Psoas muscle (tissue), 8 donors: ENCODE measurements around the gene MORN5. TPM values are rescaled to one million over a fixed set of nuclear protein-coding genes. Genes with fewer than 3 reads are reported as not detected.

Experiments
- ATAC-seq, 4 donors: fragments of 200-7000 bp; cut with Tn5 transposase; one replicate each; pipeline ENCODE4 v1.9.1; 2020; ENCODE audit warnings: moderate library complexity in 3 of 4, mild to moderate bottlenecking in 2 of 4
- DNase-seq, 2 donors: peaks; one replicate each; pipeline ENCODE4 v3.0.0-alpha.2; 2020
- H3K27ac ChIP-seq: fragments of 200-600 bp; one replicate; pipeline ENCODE4 v1.8.0; 2022
- H3K27me3 ChIP-seq, 3 donors: fragments of 200-600 bp in 1 of 3; one replicate each; pipeline versions ENCODE4 v1.6.1 to v1.8.0; 2013 to 2022; ENCODE audit warnings: low read length in 2 of 3, mild to moderate bottlenecking in 2 of 3, moderate library complexity in 1 of 3; ENCODE audit not compliant: insufficient read depth in 3 of 3
- H3K36me3 ChIP-seq, 2 donors: fragments of 200-600 bp in 1 of 2; one replicate each; pipeline versions ENCODE4 v1.6.1 to v1.8.0; 2013 to 2022; ENCODE audit warnings: low read depth in 1 of 2, mild to moderate bottlenecking in 1 of 2, moderate library complexity in 1 of 2; ENCODE audit not compliant: insufficient read depth in 1 of 2
- H3K4me1 ChIP-seq: fragments of 200-600 bp; one replicate; pipeline ENCODE4 v1.8.0; 2022
- H3K4me3 ChIP-seq: fragments of 200-600 bp; one replicate; pipeline ENCODE4 v1.8.0; 2022; ENCODE audit warnings: mild to moderate bottlenecking
- H3K9me3 ChIP-seq: fragments of 200-600 bp; one replicate; pipeline ENCODE4 v1.8.0; 2022
- WGBS, 3 donors: extraction: QIAGEN DNeasy Blood & Tissue Kit; methylation state at CpG; one replicate each; pipeline versions ENCODE4 v1.1.6 to v1.1.7; 2013; 5-methylcytosine and 5-hydroxymethylcytosine counted together
- intact Hi-C, 2 donors: fragments of 100-400 bp; cut with DNase I; formaldehyde crosslinking; loops; one replicate each; pipeline versions ENCODE4 v1.11.0 to v1.14.2; 2022
- polyA plus RNA-seq, 3 donors: library from polyadenylated mRNA; stranded (reverse); fragments of 200-250 nt; gene quantifications; one replicate each; pipeline ENCODE4 v1.2.3, GENCODE V29; 2013
- total RNA-seq, 4 donors: library from RNA; stranded (reverse); fragmentation: NEBNext Ultra II Directional in 2 of 4; extraction: Animal tissue kit (Norgen Biotek cat#: 25700) in 2 of 4; gene quantifications; one replicate each; pipeline versions ENCODE4 v1.2.1 to v1.2.4, GENCODE V29; 2021 to 2023
- TF ChIP-seq, protein P1 (sequence below): fragments of 200-600 bp; IDR thresholded peaks from one replicate; pipeline ENCODE4 v1.8.0; 2022; ENCODE audit warnings: antibody characterized with exemption
- donor health status: healthy with polysubstance abuse.
- donor health status: DM: no; HTN: no; CAD: no; lungs with moderate emphysema.
- donor health status: Bipolar disorder and iron deficiency.
- donor health status: healthy.
- donor health status: DM: yes; HTN: yes; CAD: no.
- donor health status: DM: no; HTN: no; CAD: no.
- donor health status: DM: no; HTN: no; CAD: no.
- donor health status: DM: yes; HTN: yes; CAD: no.

Gene MORN5
- total and polyA plus RNA-seq, 7 donors, result not detected

DNA sequence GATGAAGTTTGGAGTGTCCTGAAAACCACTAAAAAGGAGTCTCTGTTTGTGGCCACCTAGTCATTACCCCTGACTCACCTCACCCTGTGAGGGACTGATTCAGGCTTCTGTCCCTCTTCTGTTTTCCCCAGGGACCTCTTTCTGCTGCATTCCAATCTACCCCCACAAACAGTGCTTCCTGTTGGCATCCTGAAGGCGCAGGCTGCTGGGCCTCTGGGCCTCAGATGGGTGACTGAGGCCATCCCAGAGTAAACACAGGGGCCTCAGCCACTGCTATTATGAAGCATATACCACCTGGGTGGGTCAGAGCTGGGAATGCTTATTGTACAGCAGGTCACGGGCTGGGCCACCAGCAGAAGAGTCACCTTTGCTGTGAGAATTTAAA, 20.0 kb downstream of the MORN5 start:
- WGBS, 3 donors, result 81 to 89% (median 82%) methylated on average over 2 of the region's 2 CpGs

DNA sequence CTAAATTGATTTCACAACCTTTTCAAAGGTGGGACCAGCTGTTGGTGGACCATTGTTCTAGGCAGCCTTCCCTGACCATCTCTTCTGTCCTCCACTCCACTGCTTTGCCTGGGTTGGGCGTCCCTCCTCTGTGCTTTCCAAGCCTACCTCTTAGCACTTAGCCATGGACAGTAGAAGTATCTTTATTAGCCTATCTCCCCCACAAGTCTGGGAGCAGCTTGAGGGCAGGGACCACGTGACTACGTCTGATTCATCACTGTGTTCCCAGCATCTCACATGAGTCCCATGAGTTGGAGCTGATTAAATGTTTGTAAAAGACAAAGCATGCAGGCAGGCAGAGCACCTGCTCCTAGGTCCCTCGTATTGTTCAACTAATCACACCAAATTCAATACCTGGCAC, 20.9 kb downstream of the MORN5 start:
- Histone ChIP-seq H3K27me3 (peaks cover 0 to 13% (median 5%) of the 10 kb centered on the region in 3 donors), H3K27ac (no peak overlapping the region)

More for the DNA sequence above, 20.0 kb downstream of the MORN5 start:
- Histone ChIP-seq H3K4me3 (no peak overlapping the region), H3K9me3 (no peaks in the 10 kb centered on the region), H3K27me3 (peaks cover 0 to 16% (median 5%) of the 10 kb centered on the region in 3 donors), H3K27ac (no peak overlapping the region), H3K4me1 (no peaks in the 10 kb centered on the region), H3K36me3 (no peaks in the 10 kb centered on the region)
- TF ChIP-seq, protein P1, sequence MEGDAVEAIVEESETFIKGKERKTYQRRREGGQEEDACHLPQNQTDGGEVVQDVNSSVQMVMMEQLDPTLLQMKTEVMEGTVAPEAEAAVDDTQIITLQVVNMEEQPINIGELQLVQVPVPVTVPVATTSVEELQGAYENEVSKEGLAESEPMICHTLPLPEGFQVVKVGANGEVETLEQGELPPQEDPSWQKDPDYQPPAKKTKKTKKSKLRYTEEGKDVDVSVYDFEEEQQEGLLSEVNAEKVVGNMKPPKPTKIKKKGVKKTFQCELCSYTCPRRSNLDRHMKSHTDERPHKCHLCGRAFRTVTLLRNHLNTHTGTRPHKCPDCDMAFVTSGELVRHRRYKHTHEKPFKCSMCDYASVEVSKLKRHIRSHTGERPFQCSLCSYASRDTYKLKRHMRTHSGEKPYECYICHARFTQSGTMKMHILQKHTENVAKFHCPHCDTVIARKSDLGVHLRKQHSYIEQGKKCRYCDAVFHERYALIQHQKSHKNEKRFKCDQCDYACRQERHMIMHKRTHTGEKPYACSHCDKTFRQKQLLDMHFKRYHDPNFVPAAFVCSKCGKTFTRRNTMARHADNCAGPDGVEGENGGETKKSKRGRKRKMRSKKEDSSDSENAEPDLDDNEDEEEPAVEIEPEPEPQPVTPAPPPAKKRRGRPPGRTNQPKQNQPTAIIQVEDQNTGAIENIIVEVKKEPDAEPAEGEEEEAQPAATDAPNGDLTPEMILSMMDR, result no peak
- intact Hi-C loops, result no loop called here
- no peak for ATAC-seq
- no peak for DNase-seq

DNA sequence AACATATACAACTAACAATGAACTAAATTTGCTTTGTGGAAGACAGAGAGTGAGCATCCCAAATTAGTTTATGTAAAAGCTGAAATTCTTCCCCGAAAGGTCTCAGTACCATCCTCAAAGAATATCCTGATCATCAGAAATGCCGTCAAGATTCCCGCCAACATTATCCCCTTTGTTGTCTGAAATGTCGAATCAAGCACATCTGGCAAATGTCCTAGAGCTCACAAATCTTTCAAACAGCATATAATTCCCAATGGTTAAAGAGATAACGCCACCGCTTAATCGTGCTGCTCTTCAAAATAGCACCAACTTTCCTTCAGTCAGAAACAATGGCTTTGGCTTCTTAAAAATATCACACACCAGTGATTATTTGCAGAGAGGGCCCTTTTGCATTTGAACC, 23.8 kb downstream of the MORN5 start:
- Histone ChIP-seq H3K27me3 (peaks cover 0 to 13% (median 3%) of the 10 kb centered on the region in 3 donors), H3K4me1 (no peaks in the 10 kb centered on the region), H3K36me3 (no peaks in the 10 kb centered on the region), H3K4me3 (no peak overlapping the region), H3K27ac (no peak overlapping the region), H3K9me3 (no peaks in the 10 kb centered on the region)
- ATAC-seq (no peak), DNase-seq (no peak)
- TF ChIP-seq, protein P1, result no peak
- 59 to 67% (median 63%) methylated on average over 7 of the region's 7 CpGs for WGBS, 3 donors
- intact Hi-C loops, result no loop called here

More for the DNA sequence above, 20.9 kb downstream of the MORN5 start:
- Histone ChIP-seq H3K36me3 (no peaks in the 10 kb centered on the region), H3K4me3 (no peak overlapping the region), H3K4me1 (no peaks in the 10 kb centered on the region), H3K9me3 (no peaks in the 10 kb centered on the region)
- intact Hi-C loops, result no loop called here
- 37 to 59% (median 40%) methylated on average over 4 of the region's 4 CpGs for WGBS, 3 donors
- no peak for DNase-seq
- ATAC-seq, result no peak
- TF ChIP-seq, protein P1, result no peak

DNA sequence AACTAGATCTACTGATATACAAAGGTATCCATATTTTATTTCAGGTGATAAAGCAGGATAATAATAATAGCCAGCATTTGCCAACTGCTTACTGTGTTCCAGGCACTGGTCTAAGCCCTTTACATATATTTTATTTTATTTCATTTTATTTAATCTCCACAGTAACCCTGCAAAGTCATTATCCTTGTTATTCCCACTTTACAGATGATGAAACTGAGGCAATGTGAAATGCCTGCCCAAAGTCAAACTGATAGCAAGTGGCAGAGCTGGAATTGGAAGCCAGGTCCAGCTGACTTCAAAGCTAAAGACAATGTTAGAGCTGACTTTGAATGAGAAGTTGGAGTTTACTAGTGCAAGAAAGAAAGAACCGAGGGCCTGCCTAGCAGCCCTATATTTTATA, 24.8 kb downstream of the MORN5 start:
- peaks cover 0 to 13% (median 3%) of the 10 kb centered on the region in 3 donors for H3K27me3 ChIP-seq
- TF ChIP-seq, protein P1, result no peak
- H3K36me3 ChIP-seq, result no peaks in the 10 kb centered on the region
- no peak overlapping the region for H3K4me3 ChIP-seq
- WGBS, 3 donors, result 65 to 75% (median 72%) methylated on average over 1 of the region's 1 CpG
- ATAC-seq, result no peak
- H3K4me1 ChIP-seq, result no peaks in the 10 kb centered on the region
- DNase-seq, result no peak
- H3K9me3 ChIP-seq, result no peaks in the 10 kb centered on the region
- intact Hi-C loops, result no loop called here
- H3K27ac ChIP-seq, result no peak overlapping the region

DNA sequence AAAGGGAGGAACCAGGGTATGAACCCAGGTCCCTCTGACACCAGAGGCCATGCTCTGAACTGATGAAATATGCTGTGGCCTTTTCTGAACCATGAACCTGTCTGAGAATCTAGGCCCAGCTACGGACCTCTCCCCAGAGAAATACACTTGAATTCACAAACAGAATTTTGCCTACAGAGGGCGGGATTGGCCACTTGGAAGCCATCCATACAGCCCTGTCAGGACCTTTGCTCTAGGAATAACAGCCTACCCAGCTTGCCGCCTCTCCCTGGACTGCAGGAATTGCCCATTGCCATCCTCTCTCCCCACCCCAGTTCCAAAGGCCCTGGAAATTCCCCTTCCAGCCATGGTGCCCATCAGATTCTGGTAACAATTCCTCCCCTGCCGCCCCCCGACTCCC, 26.6 kb downstream of the MORN5 start:
- intact Hi-C loops, result no loop called here
- TF ChIP-seq, protein P1, result no peak
- Histone ChIP-seq H3K9me3 (no peaks in the 10 kb centered on the region), H3K36me3 (no peaks in the 10 kb centered on the region), H3K4me3 (no peak overlapping the region), H3K4me1 (no peaks in the 10 kb centered on the region), H3K27ac (no peak overlapping the region), H3K27me3 (peaks cover 0 to 13% (median 3%) of the 10 kb centered on the region in 3 donors)
- WGBS, 3 donors, result 79% methylated on average over 5 of the region's 5 CpGs
- ATAC-seq (no peak), DNase-seq (no peak)
